GM18861 (cell line): ENCODE measurements around the gene SPNS2.

Experiments
- ATAC-seq: cut with Tn5 transposase; IDR thresholded peaks from one replicate; pipeline ENCODE4 v1.9.1; 2021; ENCODE audit not compliant: unreplicated experiment

Gene SPNS2

GRCh38 chr17:4548721-4549531 is 50.2 kb downstream of the SPNS2 start:
- no peak for ATAC-seq

GRCh38 chr17:4549781-4550533 is 51.3 kb downstream of the SPNS2 start:
- ATAC-seq = no peak

- no peak for ATAC-seq
Observed at GRCh38 chr17:4550534-4551039, 51.9 kb downstream of the SPNS2 start.

- no peak for ATAC-seq
Observed at GRCh38 chr17:4551141-4551540, 52.5 kb downstream of the SPNS2 start.

GRCh38 chr17:4551796-4552525 is 53.3 kb downstream of the SPNS2 start:
- ATAC-seq = no peak

GRCh38 chr17:4553669-4554068 is 55.0 kb downstream of the SPNS2 start:
- no peak for ATAC-seq

GRCh38 chr17:4554441-4554996 is 55.8 kb downstream of the SPNS2 start:
- ATAC-seq = no peak

- ATAC-seq = peak; percentile 74
Observed at GRCh38 chr17:4554997-4555799, 56.5 kb downstream of the SPNS2 start, which contains the start of gene MYBBP1A. Gene MYBBP1A, minus strand, starts transcription at chr17:4555384. Its CDS starts 60 bp downstream, at chr17:4555324.

GRCh38 chr17:4555873-4556759 is 57.4 kb downstream of the SPNS2 start:
- ATAC-seq = no peak

- no peak for ATAC-seq
Observed at GRCh38 chr17:4556996-4557395, 58.3 kb downstream of the SPNS2 start.

- ATAC-seq = no peak
Observed at GRCh38 chr17:4557626-4558346, 59.1 kb downstream of the SPNS2 start.

- no peak for ATAC-seq
Observed at GRCh38 chr17:4558347-4558971, 59.8 kb downstream of the SPNS2 start.

GRCh38 chr17:4559139-4559791 is 60.6 kb downstream of the SPNS2 start:
- ATAC-seq = no peak

GRCh38 chr17:4559966-4560365 is 61.3 kb downstream of the SPNS2 start:
- no peak for ATAC-seq

- no peak for ATAC-seq
Observed at GRCh38 chr17:4560421-4560820, 61.7 kb downstream of the SPNS2 start, which contains the start of gene GGT6. Gene GGT6, minus strand, starts transcription at chr17:4560577. Its CDS starts 56 bp downstream, at chr17:4560521.

GRCh38 chr17:4560837-4561256 is 62.2 kb downstream of the SPNS2 start:
- ATAC-seq = no peak
